Bronchial epithelial cell (primary cell): ENCODE results near the gene CAMTA1. TPM values are rescaled to one million over a fixed set of nuclear protein-coding genes. Genes with fewer than 3 reads are reported as not detected.
A peak's percentile ranks its signal among the peaks of the same experiment; 100 is the strongest.
"Not testable (repeated sequence)": the region's sequence is repeated elsewhere in the genome, so short reads cannot be mapped to it uniquely, and the experiment has no call there.

Source experiments
- DNase-seq: peaks from one replicate; pipeline ENCODE4 v3.0.0-alpha.2; 2010; ENCODE audit warnings: low read depth
- FAIRE-seq: peaks from 2 replicates; lab custom pipeline; 2011; peaks lifted over from hg19 to GRCh38; lab: Jason Lieb, UNC
- H3K27me3 ChIP-seq: 2 replicates; pipeline ENCODE4 v1.5.1; 2011; ENCODE audit warnings: low read length; ENCODE audit not compliant: control insufficient read depth, insufficient read depth
- H3K36me3 ChIP-seq: 2 replicates; pipeline ENCODE4 v1.5.1; 2011; ENCODE audit warnings: low read length; ENCODE audit not compliant: control insufficient read depth, insufficient read depth
- H3K4me3 ChIP-seq: 2 replicates; pipeline ENCODE4 v1.5.1; 2011; ENCODE audit warnings: mild to moderate bottlenecking, low read depth, low read length, control low read depth
- CTCF ChIP-seq: IDR thresholded peaks from 2 replicates; pipeline ENCODE4 v1.5.1; 2011; ENCODE audit warnings: mild to moderate bottlenecking, moderate library complexity, low read length, control low read depth, inconsistent platforms; ENCODE audit not compliant: insufficient read depth, severe bottlenecking
- total RNA-seq: library from RNA; depleted of rRNA; stranded (reverse); fragments of >200 nt; gene quantifications from 2 replicates; pipeline ENCODE4 v1.2.1, GENCODE V29; 2014

The CAMTA1 gene
- total RNA-seq, 1 donor from 2014 or later: 68.2 TPM

GRCh38 chr1:7146710-7147109 is 361.5 kb downstream of the CAMTA1 start:
- H3K27me3 ChIP-seq: peaks cover 2% of the 10 kb centered on the region
- H3K36me3 ChIP-seq: no peaks in the 10 kb centered on the region
- peak; percentile 93 for FAIRE-seq
- no peak for DNase-seq
- H3K4me3 ChIP-seq: no peak overlapping the region
- no peak for TF ChIP-seq CTCF

DNA sequence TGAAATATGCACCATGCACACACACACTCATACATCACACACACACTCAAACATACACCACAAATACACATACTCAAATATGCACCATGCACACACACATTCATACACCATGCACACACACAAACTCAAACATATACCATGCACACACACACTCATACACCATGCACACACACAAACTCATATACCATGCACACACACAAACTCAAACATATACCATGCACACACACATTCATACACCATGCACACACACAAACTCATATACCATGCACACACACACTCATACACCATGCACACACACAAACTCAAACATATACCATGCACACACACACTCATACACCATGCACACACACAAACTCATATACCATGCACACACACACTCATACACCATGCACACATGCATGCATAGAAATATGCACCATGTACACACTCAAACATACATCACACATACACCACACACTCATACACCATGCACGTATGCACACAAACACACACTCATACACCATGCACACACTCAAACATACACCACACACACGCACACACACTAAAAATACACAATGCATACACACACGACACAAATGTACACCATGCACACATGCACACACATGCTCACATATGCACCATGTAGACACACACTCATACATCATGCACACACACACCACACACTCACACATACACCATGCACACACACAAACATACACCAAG is 362.5 kb downstream of the CAMTA1 start:
- not testable (repeated sequence) for H3K4me3 ChIP-seq, DNase-seq, H3K27me3 ChIP-seq, H3K36me3 ChIP-seq
- peak; percentile 84 for FAIRE-seq

DNA sequence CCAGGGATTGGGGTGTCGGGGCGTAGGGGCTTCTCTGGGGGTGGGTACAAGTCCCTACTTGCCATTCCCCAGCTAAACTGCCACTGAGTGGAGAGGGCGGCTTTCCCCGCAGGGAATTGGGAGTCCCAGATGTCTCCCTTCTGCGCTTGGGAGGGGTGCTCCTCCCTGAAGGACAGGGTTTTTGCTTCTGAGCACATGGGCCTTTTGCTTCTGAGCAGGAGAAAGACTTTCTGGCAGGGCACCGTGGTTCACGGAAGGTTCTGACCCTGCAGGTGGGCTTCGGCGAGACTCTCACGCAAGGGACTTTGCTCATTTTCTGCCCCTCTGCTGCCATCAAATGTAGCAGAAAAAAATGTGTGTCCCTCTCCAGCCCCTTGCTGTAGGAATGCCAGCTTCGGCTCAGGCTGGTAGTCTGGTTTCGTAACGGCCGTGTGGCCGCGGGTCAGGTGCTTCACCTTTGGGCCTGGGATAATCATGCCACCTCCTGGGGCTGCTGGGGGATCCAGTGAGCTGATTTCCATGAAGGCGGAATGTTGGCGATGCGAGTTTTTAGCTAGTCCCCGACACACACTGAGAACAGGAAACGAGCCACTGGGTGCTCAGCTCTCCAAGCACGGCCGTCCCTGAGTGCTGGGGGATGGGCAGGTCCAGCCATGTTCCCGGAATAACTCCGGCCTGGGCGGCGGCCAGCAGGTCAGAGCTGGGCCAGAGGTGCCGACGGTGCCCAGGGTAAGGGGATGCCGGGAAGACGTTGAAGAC is 364.0 kb downstream of the CAMTA1 start:
- FAIRE-seq (no peak), DNase-seq (peak; percentile 2)
- TF ChIP-seq CTCF: no peak
- peaks cover 4% of the 10 kb centered on the region for H3K27me3 ChIP-seq
- peak overlapping the region; percentile 2 for H3K4me3 ChIP-seq
- H3K36me3 ChIP-seq: no peaks in the 10 kb centered on the region

GRCh38 chr1:7150724-7151280 is 365.5 kb downstream of the CAMTA1 start:
- no peak for FAIRE-seq
- TF ChIP-seq CTCF: no peak
- Histone ChIP-seq H3K36me3 (no peaks in the 10 kb centered on the region), H3K27me3 (peaks cover 4% of the 10 kb centered on the region), H3K4me3 (no peak overlapping the region)
- DNase-seq: no peak

DNA sequence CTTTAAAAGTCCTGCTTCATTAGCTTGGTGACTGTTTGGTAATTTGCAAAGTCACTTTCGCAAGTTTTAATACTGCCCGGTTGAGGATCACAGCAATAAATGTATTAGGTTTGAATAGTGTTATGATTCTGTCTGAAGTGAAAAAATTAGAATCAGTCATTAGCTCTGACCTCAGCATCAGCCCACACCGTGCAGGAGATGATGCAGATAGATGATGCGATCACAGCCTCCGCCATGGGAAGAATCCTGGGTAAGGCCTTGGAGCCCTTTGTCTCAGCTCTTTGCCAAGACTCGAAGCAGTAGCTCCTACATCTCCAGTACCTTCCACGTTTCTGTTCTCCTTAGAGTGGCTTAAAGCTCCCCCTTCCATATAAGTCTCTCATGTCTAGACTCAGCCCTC is 366.7 kb downstream of the CAMTA1 start:
- FAIRE-seq (no peak), DNase-seq (no peak)
- peaks cover 4% of the 10 kb centered on the region for H3K27me3 ChIP-seq
- TF ChIP-seq CTCF: no peak
- no peak overlapping the region for H3K4me3 ChIP-seq
- H3K36me3 ChIP-seq: no peaks in the 10 kb centered on the region

DNA sequence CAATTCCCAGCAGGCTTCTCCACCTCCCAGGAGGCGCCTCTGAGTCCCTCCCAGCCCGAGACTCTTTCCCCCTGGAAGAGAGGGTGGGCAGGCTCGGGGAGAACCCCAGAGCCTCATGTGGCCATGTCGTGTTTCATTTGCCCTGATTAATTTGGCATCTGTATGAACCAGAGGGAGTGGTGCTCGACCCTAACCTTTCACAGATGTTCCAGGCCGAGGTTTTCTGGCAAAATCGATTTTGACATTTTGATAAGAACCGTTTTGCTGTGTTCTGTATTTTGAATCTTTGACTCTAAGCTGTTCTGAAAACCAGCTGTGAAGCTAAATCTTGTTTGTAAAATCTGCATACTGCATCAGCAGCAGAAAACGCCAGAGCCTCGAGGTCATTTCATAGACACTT is 367.4 kb downstream of the CAMTA1 start:
- no peaks in the 10 kb centered on the region for H3K36me3 ChIP-seq
- no peak for FAIRE-seq
- no peak for DNase-seq
- H3K27me3 ChIP-seq: peaks cover 4% of the 10 kb centered on the region
- no peak for TF ChIP-seq CTCF
- no peak overlapping the region for H3K4me3 ChIP-seq
